Ishikawa (cell line): Measurements from ENCODE around the gene ATP6V1C2.

Experiments used
- CREB1 ChIP-seq: IDR thresholded peaks from 2 replicates; pipeline ENCODE4 v1.6.1; 2012; ENCODE audit warnings: low read depth
- EP300 ChIP-seq: IDR thresholded peaks from 2 replicates; pipeline ENCODE4 v1.6.1; 2012; ENCODE audit warnings: borderline replicate concordance
- NFIC ChIP-seq: IDR thresholded peaks from 2 replicates; pipeline ENCODE4 v1.6.1; 2012
- RAD21 ChIP-seq: IDR thresholded peaks from 2 replicates; pipeline ENCODE4 v1.6.1; 2012; ENCODE audit warnings: low read depth
- REST ChIP-seq: IDR thresholded peaks from 2 replicates; pipeline ENCODE4 v1.6.1; 2012; ENCODE audit warnings: low read depth, mild to moderate bottlenecking
- TAF1 ChIP-seq: IDR thresholded peaks from 2 replicates; pipeline ENCODE4 v1.6.1; 2012; ENCODE audit warnings: low read depth, mild to moderate bottlenecking
- TEAD4 ChIP-seq: IDR thresholded peaks from 2 replicates; pipeline ENCODE4 v1.6.1; 2012
- USF1 ChIP-seq: IDR thresholded peaks from 2 replicates; pipeline ENCODE4 v1.6.1; 2012
- YY1 ChIP-seq: IDR thresholded peaks from 2 replicates; pipeline ENCODE4 v1.6.1; 2012; ENCODE audit warnings: low read depth

GRCh38 chr2:10794876-10795275, 73.4 kb downstream of the ATP6V1C2 start:
- TF ChIP-seq USF1, result no peak
- no peak for TF ChIP-seq REST
- TF ChIP-seq CREB1, result no peak
- no peak for TF ChIP-seq RAD21
- TF ChIP-seq TAF1, result no peak
- TF ChIP-seq NFIC, result no peak
- no peak for TF ChIP-seq EP300
- TF ChIP-seq TEAD4, result no peak
- TF ChIP-seq YY1, result no peak
